Neuronal stem cell (in vitro differentiated cells): ENCODE measurements around the gene EMILIN1.
"Not testable (repeated sequence)": the region's sequence is repeated elsewhere in the genome, so short reads cannot be mapped to it uniquely, and the experiment has no call there.

Experiments
- DNase-seq: peaks from one replicate; pipeline ENCODE4 v3.0.0-alpha.2; 2013; ENCODE audit warnings: low spot score
- H2AFZ ChIP-seq: one replicate; pipeline ENCODE4 v1.6.1; 2013; ENCODE audit warnings: mild to moderate bottlenecking, low read length, inconsistent platforms
- H2AK5ac ChIP-seq: 2 replicates; pipeline ENCODE4 v1.6.1; 2013; ENCODE audit warnings: low read depth, mild to moderate bottlenecking, inconsistent platforms, low read length, moderate library complexity, mixed read lengths
- H2BK120ac ChIP-seq: 2 replicates; pipeline ENCODE4 v1.6.1; 2013; ENCODE audit warnings: low read depth, mild to moderate bottlenecking, inconsistent platforms, low read length, moderate library complexity, mixed read lengths
- H2BK12ac ChIP-seq: one replicate; pipeline ENCODE4 v1.6.1; 2013; ENCODE audit warnings: low read length, inconsistent platforms
- H2BK15ac ChIP-seq: 2 replicates; pipeline ENCODE4 v1.6.1; 2013; ENCODE audit warnings: mild to moderate bottlenecking, low read length, inconsistent platforms, mixed read lengths
- H2BK5ac ChIP-seq: one replicate; pipeline ENCODE4 v1.6.1; 2013; ENCODE audit warnings: inconsistent platforms, mild to moderate bottlenecking, low read length, moderate library complexity
- H3K14ac ChIP-seq: one replicate; pipeline ENCODE4 v1.6.1; 2013; ENCODE audit warnings: low read length, inconsistent platforms
- H3K18ac ChIP-seq: 2 replicates; pipeline ENCODE4 v1.6.1; 2013; ENCODE audit warnings: low read length, inconsistent platforms
- H3K23ac ChIP-seq: 2 replicates; pipeline ENCODE4 v1.6.1; 2013; ENCODE audit warnings: low read depth, mild to moderate bottlenecking, mixed read lengths, low read length, inconsistent platforms; ENCODE audit not compliant: poor library complexity
- H3K27ac ChIP-seq: replicated peaks from 3 replicates; pipeline ENCODE4 v1.5.1; 2013; ENCODE audit warnings: low read length, inconsistent platforms
- H3K27me3 ChIP-seq, 3 experiments: 2 replicates each; pipeline ENCODE4 v1.6.1; 2013; ENCODE audit warnings: low read length in 3 of 3, mild to moderate bottlenecking in 2 of 3, inconsistent platforms in 1 of 3, low read depth in 1 of 3, mixed read lengths in 1 of 3, moderate library complexity in 1 of 3; ENCODE audit not compliant: control insufficient read depth in 3 of 3, insufficient read depth in 3 of 3
- H3K36me3 ChIP-seq, 2 donors: replicated peaks in 1 of 2; 2 replicates each; pipeline ENCODE4 v1.6.1; 2013; ENCODE audit warnings: low read length in 2 of 2; ENCODE audit not compliant: control insufficient read depth in 2 of 2, insufficient read depth in 2 of 2
- H3K4ac ChIP-seq: 2 replicates; pipeline ENCODE4 v1.6.1; 2013; ENCODE audit warnings: inconsistent platforms, mild to moderate bottlenecking, low read length, moderate library complexity
- H3K4me1 ChIP-seq, 2 donors: 1 replicate in 1 of 2; 2 replicates in 1 of 2; pipeline ENCODE4 v1.6.1; 2013; ENCODE audit warnings: low read length in 2 of 2, low read depth in 1 of 2; ENCODE audit not compliant: control insufficient read depth in 2 of 2, insufficient read depth in 1 of 2
- H3K4me2 ChIP-seq: one replicate; pipeline ENCODE4 v1.6.1; 2013; ENCODE audit warnings: mild to moderate bottlenecking, low read length, inconsistent platforms; ENCODE audit not compliant: insufficient read depth, poor library complexity, severe bottlenecking
- H3K4me3 ChIP-seq, 2 donors: 2 replicates each; pipeline ENCODE4 v1.5.1; 2013; ENCODE audit warnings: low read length in 2 of 2, mild to moderate bottlenecking in 2 of 2, inconsistent platforms in 1 of 2, moderate library complexity in 1 of 2
- H3K79me1 ChIP-seq: one replicate; pipeline ENCODE4 v1.6.1; 2013; ENCODE audit warnings: low read depth, mild to moderate bottlenecking, inconsistent platforms, low read length, moderate library complexity
- H3K9ac ChIP-seq: one replicate; pipeline ENCODE4 v1.6.1; 2013; ENCODE audit warnings: mild to moderate bottlenecking, low read depth, low read length, inconsistent platforms; ENCODE audit not compliant: poor library complexity
- H3K9me3 ChIP-seq, 2 donors: replicated peaks in 1 of 2; 2 replicates each; pipeline versions ENCODE3 to v1.6.1; 2013; ENCODE audit warnings: low read length in 2 of 2, mild to moderate bottlenecking in 2 of 2, inconsistent platforms in 1 of 2, low read depth in 1 of 2, mixed read lengths in 1 of 2, moderate library complexity in 1 of 2; ENCODE audit not compliant: control insufficient read depth in 2 of 2, insufficient read depth in 1 of 2
- H4K8ac ChIP-seq: one replicate; pipeline ENCODE4 v1.6.1; 2013; ENCODE audit warnings: low read depth, mild to moderate bottlenecking, inconsistent platforms, low read length, moderate library complexity
- H4K91ac ChIP-seq: one replicate; pipeline ENCODE4 v1.6.1; 2013; ENCODE audit warnings: low read length, low read depth, mild to moderate bottlenecking, inconsistent platforms; ENCODE audit not compliant: poor library complexity
- WGBS, 2 donors: extraction: QIAGEN DNeasy Blood & Tissue Kit; methylation state at CpG; one replicate each; pipeline ENCODE4 v1.1.7; 2013; ENCODE audit warnings: missing lambda C conversion rate in 2 of 2, mixed read lengths in 1 of 2; ENCODE audit not compliant: insufficient read length in 2 of 2, insufficient replicate concordance in 1 of 2; ENCODE audit errors: extremely low coverage in 2 of 2; 5-methylcytosine and 5-hydroxymethylcytosine counted together

The EMILIN1 gene

DNA sequence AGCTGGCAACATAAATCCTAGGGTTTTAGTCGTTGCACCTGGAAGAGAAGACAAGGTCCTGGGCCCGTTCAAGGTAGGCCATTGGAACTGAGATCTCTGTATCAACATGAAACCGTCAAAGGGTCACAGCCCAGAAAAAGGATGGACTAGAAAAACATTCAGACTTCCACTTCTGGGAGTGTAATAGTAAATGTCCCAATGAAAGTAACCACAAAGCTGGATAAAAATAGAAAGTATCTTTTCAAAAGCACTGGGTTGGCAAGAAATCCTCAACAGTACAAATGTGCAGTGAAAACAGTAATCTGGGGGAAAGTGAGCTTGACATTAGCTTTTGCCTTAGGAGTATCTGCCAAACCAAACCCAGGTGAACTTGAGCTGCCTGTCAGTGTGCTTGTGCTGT, 27.6 kb downstream of the EMILIN1 start:
- H2BK12ac ChIP-seq, result no peak overlapping the region
- no peak overlapping the region for H4K8ac ChIP-seq
- H3K4me2 ChIP-seq, result no peak overlapping the region
- H3K4ac ChIP-seq, result no peak overlapping the region
- H3K9ac ChIP-seq, result no peak overlapping the region
- H2BK5ac ChIP-seq, result no peak overlapping the region
- H3K23ac ChIP-seq, result no peak overlapping the region
- no peaks in the 10 kb centered on the region for H3K9me3 ChIP-seq
- no CpG with 5 or more reads among the region's 3 CpGs for WGBS, 2 donors
- H2AFZ ChIP-seq, result no peak overlapping the region
- H4K91ac ChIP-seq, result no peak overlapping the region
- no peaks in the 10 kb centered on the region for H3K4me1 ChIP-seq
- H2BK120ac ChIP-seq, result no peak overlapping the region
- H2AK5ac ChIP-seq, result no peak overlapping the region
- no peak overlapping the region for H3K4me3 ChIP-seq
- H3K14ac ChIP-seq, result no peak overlapping the region
- no peak overlapping the region for H3K27ac ChIP-seq
- H3K18ac ChIP-seq, result no peak overlapping the region
- DNase-seq, result no peak
- H3K36me3 ChIP-seq, result no peaks in the 10 kb centered on the region
- H2BK15ac ChIP-seq, result no peak overlapping the region
- H3K27me3 ChIP-seq, result peaks cover 0 to 21% (median 2%) of the 10 kb centered on the region in 3 experiments
- no peaks in the 10 kb centered on the region for H3K79me1 ChIP-seq

DNA sequence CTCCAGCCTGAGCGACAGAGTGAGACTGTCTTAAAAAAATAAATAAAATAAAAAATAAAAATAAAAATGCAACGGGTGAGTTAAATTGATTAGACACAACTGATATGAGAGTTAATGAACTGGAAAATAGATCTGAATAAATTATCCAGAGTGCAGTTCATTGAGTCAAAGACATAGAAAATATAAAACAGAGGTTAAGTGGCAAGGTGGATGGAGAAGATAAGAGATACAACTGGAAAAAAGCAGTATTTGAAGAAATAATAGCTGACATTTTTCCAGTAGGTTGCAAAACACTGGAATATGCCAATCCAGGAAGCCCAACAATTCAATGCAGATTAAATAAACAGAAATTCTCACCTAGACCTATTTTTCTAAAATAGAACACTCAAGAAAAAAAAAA, 29.8 kb downstream of the EMILIN1 start:
- H3K4me2 ChIP-seq, result no peak overlapping the region
- no peak overlapping the region for H2AFZ ChIP-seq
- no peaks in the 10 kb centered on the region for H3K4me1 ChIP-seq
- H2BK5ac ChIP-seq, result no peak overlapping the region
- H4K8ac ChIP-seq, result no peak overlapping the region
- no peak overlapping the region for H3K14ac ChIP-seq
- H3K4me3 ChIP-seq, result no peak overlapping the region
- H3K79me1 ChIP-seq, result no peaks in the 10 kb centered on the region
- no peaks in the 10 kb centered on the region for H3K9me3 ChIP-seq
- H3K27ac ChIP-seq, result no peak overlapping the region
- H3K9ac ChIP-seq, result no peak overlapping the region
- no peak overlapping the region for H2AK5ac ChIP-seq
- WGBS, 2 donors, result no CpG with 5 or more reads among the region's 2 CpGs
- H3K23ac ChIP-seq, result no peak overlapping the region
- no peak for DNase-seq
- H3K36me3 ChIP-seq, result no peaks in the 10 kb centered on the region
- no peak overlapping the region for H3K18ac ChIP-seq
- no peak overlapping the region for H2BK15ac ChIP-seq
- H2BK12ac ChIP-seq, result no peak overlapping the region
- H3K4ac ChIP-seq, result no peak overlapping the region
- H3K27me3 ChIP-seq, result peaks cover 0 to 23% (median 2%) of the 10 kb centered on the region in 3 experiments
- H4K91ac ChIP-seq, result no peak overlapping the region
- no peak overlapping the region for H2BK120ac ChIP-seq

DNA sequence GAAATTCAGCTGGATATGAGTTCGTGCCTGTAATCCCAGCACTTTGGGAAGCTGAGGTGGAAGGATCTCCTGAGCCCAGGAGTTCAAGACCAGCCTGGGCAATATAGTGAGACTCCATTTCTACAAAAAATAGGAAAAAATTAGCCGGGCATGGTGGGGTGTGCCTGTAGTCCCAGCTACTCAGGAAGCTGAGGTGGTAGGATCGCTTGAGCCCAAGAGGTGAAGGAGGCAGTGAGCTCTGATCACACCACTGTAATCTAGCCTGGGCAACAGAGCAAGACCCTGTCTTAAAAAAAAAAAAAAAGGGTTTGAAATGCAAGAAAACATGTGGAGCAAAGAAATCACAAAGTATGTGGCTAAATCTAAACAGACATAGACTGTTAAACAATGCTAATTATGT, 30.7 kb downstream of the EMILIN1 start:
- Histone ChIP-seq H2BK12ac (no peak overlapping the region), H3K4me2 (no peak overlapping the region), H3K27ac (no peak overlapping the region), H3K36me3 (no peaks in the 10 kb centered on the region), H2BK120ac (no peak overlapping the region), H3K9me3 (no peaks in the 10 kb centered on the region), H3K23ac (no peak overlapping the region), H2BK5ac (no peak overlapping the region), H3K4me1 (no peaks in the 10 kb centered on the region), H3K9ac (no peak overlapping the region), H3K4me3 (no peak overlapping the region), H3K79me1 (no peaks in the 10 kb centered on the region), H3K27me3 (peaks cover 0 to 25% (median under 1%) of the 10 kb centered on the region in 3 experiments), H4K91ac (no peak overlapping the region), H3K14ac (no peak overlapping the region), H3K4ac (no peak overlapping the region), H2AFZ (no peak overlapping the region), H2AK5ac (no peak overlapping the region), H3K18ac (no peak overlapping the region), H2BK15ac (no peak overlapping the region), H4K8ac (no peak overlapping the region)
- no CpG with 5 or more reads among the region's 3 CpGs for WGBS, 2 donors
- DNase-seq, result no peak

GRCh38 chr2:27110603-27111352, 32.4 kb downstream of the EMILIN1 start:
- not testable (repeated sequence) for H3K9ac ChIP-seq, H3K4ac ChIP-seq, H2AK5ac ChIP-seq, H2BK12ac ChIP-seq, H3K9me3 ChIP-seq, H3K14ac ChIP-seq, H3K27ac ChIP-seq, H3K18ac ChIP-seq, H3K36me3 ChIP-seq, H3K23ac ChIP-seq, H2BK120ac ChIP-seq, H3K4me3 ChIP-seq, DNase-seq, H3K4me2 ChIP-seq, H4K8ac ChIP-seq, H3K4me1 ChIP-seq, H2BK5ac ChIP-seq, H2BK15ac ChIP-seq, H3K79me1 ChIP-seq, H4K91ac ChIP-seq
- no CpG with 5 or more reads among the region's 24 CpGs for WGBS, 2 donors
- peaks cover 0 to 32% (median 0%) of the 10 kb centered on the region in 3 experiments for H3K27me3 ChIP-seq
- H2AFZ ChIP-seq, result peak overlapping the region; percentile 73
